ENCODE data around the gene SKIC2. TPM values are rescaled to one million over a fixed set of nuclear protein-coding genes. Genes with fewer than 3 reads are reported as not detected.
"Not testable (repeated sequence)": the region's sequence is repeated elsewhere in the genome, so short reads cannot be mapped to it uniquely, and the experiment has no call there.

The SKIC2 gene
- total and polyA plus RNA-seq, 3 experiments from 2014 or later: 21.1 to 114 (median 110) TPM

DNA sequence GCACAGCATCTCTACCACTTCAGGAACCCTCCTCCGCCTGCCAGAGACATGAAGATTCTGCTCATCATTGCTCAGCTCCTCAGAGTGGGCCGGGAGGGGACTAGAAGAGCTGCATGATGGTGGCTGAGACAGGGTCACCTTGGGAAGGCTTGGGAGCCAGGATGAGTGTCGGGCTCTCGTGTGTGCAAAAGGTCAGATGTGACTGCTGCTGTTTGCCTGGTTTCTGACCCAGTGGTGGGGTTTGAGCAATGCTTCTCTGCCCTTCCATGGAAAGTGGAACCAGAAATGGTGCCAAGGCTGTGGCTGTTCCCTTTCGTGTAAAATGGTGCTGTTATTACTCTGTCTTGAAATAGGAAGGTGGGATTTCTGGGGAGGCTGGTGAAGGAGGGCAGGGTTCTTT is 22.0 kb downstream of the SKIC2 start:
- H3K27me3 Mint-ChIP-seq; H3K9me3 Mint-ChIP-seq; H3K27me3 ChIP-seq (ENCODE audit: insufficient read depth, low read length, poor library complexity, severe bottlenecking); H3K4me3 Mint-ChIP-seq; H3K36me3 ChIP-seq (ENCODE audit: insufficient read depth, low read length); H3K4me3 ChIP-seq (ENCODE audit: low read length); H3K27ac ChIP-seq (ENCODE audit: low read depth, low read length); POLR2A ChIA-PET; DNase-seq; H3K27ac Mint-ChIP-seq; H3K9me3 ChIP-seq (ENCODE audit: low read length); CTCF ChIA-PET: not testable (repeated sequence)
- H3K4me1 ChIP-seq (ENCODE audit: insufficient read depth, low read length): peaks cover 19% of the 10 kb centered on the region
- H3K36me3 Mint-ChIP-seq: peaks cover 0 to 11% (median 6%) of the 10 kb centered on the region in 3 donors
- H3K4me1 Mint-ChIP-seq: peaks cover 2 to 13% (median 4%) of the 10 kb centered on the region in 3 donors

- H3K27ac Mint-ChIP-seq; H3K36me3 ChIP-seq (ENCODE audit: insufficient read depth, low read length); H3K9me3 ChIP-seq (ENCODE audit: low read length); H3K27me3 ChIP-seq (ENCODE audit: insufficient read depth, low read length, poor library complexity, severe bottlenecking); CTCF ChIA-PET; H3K27me3 Mint-ChIP-seq; H3K4me3 Mint-ChIP-seq; H3K4me3 ChIP-seq (ENCODE audit: low read length); H3K27ac ChIP-seq (ENCODE audit: low read depth, low read length); DNase-seq; H3K9me3 Mint-ChIP-seq; POLR2A ChIA-PET: not testable (repeated sequence)
- peaks cover 0 to 10% (median 4%) of the 10 kb centered on the region in 3 donors for H3K36me3 Mint-ChIP-seq
- peaks cover 2 to 13% (median 4%) of the 10 kb centered on the region in 3 donors for H3K4me1 Mint-ChIP-seq
- H3K4me1 ChIP-seq (ENCODE audit: insufficient read depth, low read length): peaks cover 19% of the 10 kb centered on the region
Measured at GRCh38 chr6:31981744-31982143, 22.8 kb downstream of the SKIC2 start, which contains the start of gene C4A. C4A (plus strand) TSS chr6:31982057; CDS start chr6:31982108, 51 bp downstream.

DNA sequence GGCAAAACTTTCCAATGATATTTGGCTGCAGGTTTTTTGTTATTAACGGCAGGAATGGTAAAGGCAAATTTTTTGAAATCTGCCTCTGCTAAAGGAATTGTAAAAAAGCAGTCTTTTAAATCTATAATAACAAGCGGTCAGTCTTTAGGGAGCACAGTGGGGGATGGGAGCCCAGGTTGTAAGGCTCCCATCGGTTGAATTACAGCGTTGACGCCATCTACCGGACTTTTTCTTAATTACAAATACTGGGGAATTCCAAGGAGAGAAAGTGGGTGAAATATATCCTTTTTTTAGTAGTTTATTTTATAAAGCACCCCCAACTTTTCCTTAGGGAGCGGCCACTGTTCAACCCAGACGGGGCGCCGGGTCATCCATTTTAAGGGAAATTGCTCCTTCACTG is 30.4 kb downstream of the SKIC2 start:
- H3K27me3 Mint-ChIP-seq; H3K9me3 Mint-ChIP-seq; H3K4me1 ChIP-seq (ENCODE audit: insufficient read depth, low read length); H3K9me3 ChIP-seq (ENCODE audit: low read length); H3K4me3 ChIP-seq (ENCODE audit: low read length); H3K4me1 Mint-ChIP-seq; H3K27ac ChIP-seq (ENCODE audit: low read depth, low read length); H3K36me3 Mint-ChIP-seq; H3K27me3 ChIP-seq (ENCODE audit: insufficient read depth, low read length, poor library complexity, severe bottlenecking); H3K4me3 Mint-ChIP-seq; H3K36me3 ChIP-seq (ENCODE audit: insufficient read depth, low read length); DNase-seq; CTCF ChIA-PET; POLR2A ChIA-PET; H3K27ac Mint-ChIP-seq: not testable (repeated sequence)

DNA sequence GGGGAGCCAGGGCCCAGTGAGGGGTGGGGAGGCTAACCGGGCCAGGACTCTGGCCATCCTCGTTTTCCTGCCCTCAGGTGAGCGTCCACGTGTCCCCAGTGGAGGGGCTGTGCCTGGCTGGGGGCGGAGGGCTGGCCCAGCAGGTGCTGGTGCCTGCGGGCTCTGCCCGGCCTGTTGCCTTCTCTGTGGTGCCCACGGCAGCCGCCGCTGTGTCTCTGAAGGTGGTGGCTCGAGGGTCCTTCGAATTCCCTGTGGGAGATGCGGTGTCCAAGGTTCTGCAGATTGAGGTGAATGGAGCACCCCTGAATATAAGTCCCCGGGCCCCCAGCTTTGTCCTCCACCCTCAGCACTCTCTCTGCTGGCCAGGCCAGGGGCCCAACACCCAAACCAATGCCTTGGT is 35.4 kb downstream of the SKIC2 start:
- H3K4me1 Mint-ChIP-seq; H3K4me1 ChIP-seq (ENCODE audit: insufficient read depth, low read length); H3K4me3 ChIP-seq (ENCODE audit: low read length); H3K27me3 ChIP-seq (ENCODE audit: insufficient read depth, low read length, poor library complexity, severe bottlenecking); H3K27me3 Mint-ChIP-seq; H3K27ac Mint-ChIP-seq; H3K36me3 Mint-ChIP-seq; H3K9me3 ChIP-seq (ENCODE audit: low read length); H3K36me3 ChIP-seq (ENCODE audit: insufficient read depth, low read length); DNase-seq; H3K9me3 Mint-ChIP-seq; POLR2A ChIA-PET; CTCF ChIA-PET; H3K4me3 Mint-ChIP-seq; H3K27ac ChIP-seq (ENCODE audit: low read depth, low read length): not testable (repeated sequence)

- H3K27ac Mint-ChIP-seq: peak overlapping the region in 1 of 8 donors; percentile 58
- H3K27me3 ChIP-seq (ENCODE audit: insufficient read depth, low read length, poor library complexity, severe bottlenecking); H3K9me3 Mint-ChIP-seq; H3K36me3 ChIP-seq (ENCODE audit: insufficient read depth, low read length); H3K36me3 Mint-ChIP-seq; H3K4me3 Mint-ChIP-seq; POLR2A ChIA-PET; H3K4me1 ChIP-seq (ENCODE audit: insufficient read depth, low read length); H3K4me3 ChIP-seq (ENCODE audit: low read length); H3K9me3 ChIP-seq (ENCODE audit: low read length); H3K4me1 Mint-ChIP-seq; H3K27me3 Mint-ChIP-seq; CTCF ChIA-PET; H3K27ac ChIP-seq (ENCODE audit: low read depth, low read length): not testable (repeated sequence)
- peak in 1 of 5 donors; percentile 30 for DNase-seq
Measured at GRCh38 chr6:31996385-31996784, 37.4 kb downstream of the SKIC2 start.

GRCh38 chr6:32002546-32003268 is 43.7 kb downstream of the SKIC2 start:
- H3K4me1 ChIP-seq (ENCODE audit: insufficient read depth, low read length); H3K36me3 ChIP-seq (ENCODE audit: insufficient read depth, low read length); H3K27me3 ChIP-seq (ENCODE audit: insufficient read depth, low read length, poor library complexity, severe bottlenecking); H3K27me3 Mint-ChIP-seq; H3K4me3 ChIP-seq (ENCODE audit: low read length); DNase-seq; CTCF ChIA-PET; H3K27ac ChIP-seq (ENCODE audit: low read depth, low read length); H3K4me3 Mint-ChIP-seq; H3K36me3 Mint-ChIP-seq; H3K9me3 Mint-ChIP-seq; H3K27ac Mint-ChIP-seq; H3K9me3 ChIP-seq (ENCODE audit: low read length); POLR2A ChIA-PET: not testable (repeated sequence)
- H3K4me1 Mint-ChIP-seq: peaks cover 6 to 12% (median 8%) of the 10 kb centered on the region in 3 donors

GRCh38 chr6:32003301-32003700 is 44.3 kb downstream of the SKIC2 start:
- H3K9me3 ChIP-seq (ENCODE audit: low read length); H3K4me3 ChIP-seq (ENCODE audit: low read length); POLR2A ChIA-PET; H3K36me3 Mint-ChIP-seq; H3K27ac Mint-ChIP-seq; H3K27ac ChIP-seq (ENCODE audit: low read depth, low read length); H3K4me1 ChIP-seq (ENCODE audit: insufficient read depth, low read length); H3K4me3 Mint-ChIP-seq; CTCF ChIA-PET; H3K27me3 Mint-ChIP-seq; H3K9me3 Mint-ChIP-seq; H3K27me3 ChIP-seq (ENCODE audit: insufficient read depth, low read length, poor library complexity, severe bottlenecking); DNase-seq; H3K36me3 ChIP-seq (ENCODE audit: insufficient read depth, low read length): not testable (repeated sequence)
- H3K4me1 Mint-ChIP-seq: peaks cover 6 to 12% (median 8%) of the 10 kb centered on the region in 3 donors

DNA sequence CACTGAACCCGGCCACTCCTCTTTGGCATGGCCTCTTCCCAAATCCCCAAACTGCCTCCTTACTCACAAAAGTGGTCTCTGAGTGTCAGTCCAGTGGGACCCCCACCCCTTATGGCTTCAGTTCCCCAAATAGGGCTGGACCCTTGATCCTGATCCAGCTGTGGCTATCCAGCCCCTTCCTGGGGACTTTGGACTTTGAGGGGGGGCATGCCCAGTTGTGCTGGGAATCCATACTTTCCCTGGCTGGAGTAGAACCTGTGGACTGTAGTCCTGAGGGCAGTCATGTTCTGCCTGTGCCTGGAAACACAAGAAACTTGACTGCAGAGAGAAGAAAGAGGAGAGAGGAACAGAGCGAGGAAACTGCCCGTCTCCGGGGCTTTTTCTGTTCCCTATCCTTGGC is 45.4 kb downstream of the SKIC2 start:
- H3K27me3 Mint-ChIP-seq; H3K27me3 ChIP-seq (ENCODE audit: insufficient read depth, low read length, poor library complexity, severe bottlenecking); DNase-seq; H3K4me3 ChIP-seq (ENCODE audit: low read length); H3K27ac Mint-ChIP-seq; H3K27ac ChIP-seq (ENCODE audit: low read depth, low read length); H3K4me1 ChIP-seq (ENCODE audit: insufficient read depth, low read length); H3K9me3 ChIP-seq (ENCODE audit: low read length); H3K36me3 ChIP-seq (ENCODE audit: insufficient read depth, low read length); CTCF ChIA-PET; H3K36me3 Mint-ChIP-seq; POLR2A ChIA-PET; H3K4me3 Mint-ChIP-seq; H3K9me3 Mint-ChIP-seq: not testable (repeated sequence)
- H3K4me1 Mint-ChIP-seq: peaks cover 6 to 12% (median 8%) of the 10 kb centered on the region in 3 donors

All from CD8-positive, alpha-beta memory T cell (primary cell).